Skin of body (tissue), 2 donors: ENCODE data around the gene HOXB5. TPM values are rescaled to one million over a fixed set of nuclear protein-coding genes. Genes with fewer than 3 reads are reported as not detected.

ENCODE experiments used
- small RNA-seq: library from RNA; depleted of rRNA; stranded (forward); fragments of <200 nt; gene quantifications from one replicate; pipeline ENCODE3, GENCODE V24; 2014; ENCODE audit warnings: low replicate concordance
- total RNA-seq: library from RNA; depleted of rRNA; stranded (reverse); fragments of >200 nt; gene quantifications from one replicate; pipeline ENCODE4 v1.2.3, GENCODE V29; 2014

HOXB5 gene
- total RNA-seq, 1 donor from 2014 or later: 0.59 TPM

Small RNA genes lying within 50 kb of the gene (small RNA-seq; reads per million reads assigned to genes)
- 0.24 reads per million, percentile 10 among the genes with 10 or more reads in this experiment for gene MIR196A1

Other genes starting within 250 kb of the HOXB5 start
- 0.89 TPM for gene SKAP1, start 163.6 kb downstream of the HOXB5 start, total RNA-seq
- not detected for gene HOXB1, start 62.8 kb downstream of the HOXB5 start, total RNA-seq
- gene HOXB2, start 48.7 kb downstream of the HOXB5 start, total RNA-seq: 4.9 TPM
- gene HOXB4, start 15.4 kb downstream of the HOXB5 start, total RNA-seq: 2.6 TPM
- 8.4 TPM for gene HOXB3, start 3.5 kb downstream of the HOXB5 start, total RNA-seq
- gene HOXB6, start 11.2 kb upstream of the HOXB5 start, total RNA-seq: 2.9 TPM
- gene HOXB7, start 17.2 kb upstream of the HOXB5 start, total RNA-seq: 2.7 TPM
- gene HOXB8, start 21.5 kb upstream of the HOXB5 start, total RNA-seq: 1.6 TPM
- gene HOXB9, start 32.6 kb upstream of the HOXB5 start, total RNA-seq: 0.10 TPM
- not detected for gene PRAC1, start 128.7 kb upstream of the HOXB5 start, total RNA-seq
- gene PRAC2, start 129.4 kb upstream of the HOXB5 start, total RNA-seq: not detected
- not detected for gene HOXB13, start 135.0 kb upstream of the HOXB5 start, total RNA-seq
- not detected for gene TTLL6, start 223.4 kb upstream of the HOXB5 start, total RNA-seq
- gene CALCOCO2, start 237.3 kb upstream of the HOXB5 start, total RNA-seq: 44.8 TPM